NCI-H345 (cell line): ENCODE measurements around the gene RIMOC1.

ENCODE experiments used
- DNase-seq: peaks from one replicate; lab custom pipeline; 2025; lab: John Stamatoyannopoulos, UW

Gene RIMOC1

GRCh38 chr5:41903892-41904799 is at the start of gene RIMOC1:
Gene RIMOC1, plus strand, starts transcription at chr5:41904344. Its CDS starts 24 bp downstream, at chr5:41904368.
- DNase-seq = peak; percentile 99

GRCh38 chr5:41856644-41857491 is 47.3 kb upstream of the RIMOC1 start:
- peak; percentile 72 for DNase-seq

GRCh38 chr5:41857989-41858388 is 46.2 kb upstream of the RIMOC1 start:
- no peak for DNase-seq

- DNase-seq = no peak
Measured at GRCh38 chr5:41858890-41859289, 45.3 kb upstream of the RIMOC1 start.

GRCh38 chr5:41863871-41864486 is 40.2 kb upstream of the RIMOC1 start:
- DNase-seq = no peak

GRCh38 chr5:41869151-41869723 is 34.9 kb upstream of the RIMOC1 start:
- peak; percentile 33 for DNase-seq

GRCh38 chr5:41869724-41870626 is 34.2 kb upstream of the RIMOC1 start, which contains the start of gene OXCT1:
Gene OXCT1, minus strand, starts transcription at chr5:41870425. Its CDS starts 67 bp downstream, at chr5:41870358.
- DNase-seq = peak; percentile 90

- no peak for DNase-seq
Measured at GRCh38 chr5:41870627-41871048, 33.5 kb upstream of the RIMOC1 start.

GRCh38 chr5:41871852-41872251 is 32.3 kb upstream of the RIMOC1 start:
- DNase-seq = no peak

GRCh38 chr5:41874512-41875060 is 29.6 kb upstream of the RIMOC1 start:
- no peak for DNase-seq

- no peak for DNase-seq
Measured at GRCh38 chr5:41875121-41875520, 29.0 kb upstream of the RIMOC1 start.

GRCh38 chr5:41876678-41877077 is 27.5 kb upstream of the RIMOC1 start:
- no peak for DNase-seq

- no peak for DNase-seq
Measured at GRCh38 chr5:41877408-41877807, 26.7 kb upstream of the RIMOC1 start.

GRCh38 chr5:41878173-41878572 is 26.0 kb upstream of the RIMOC1 start:
- no peak for DNase-seq

- DNase-seq = no peak
Measured at GRCh38 chr5:41878643-41879478, 25.3 kb upstream of the RIMOC1 start.

GRCh38 chr5:41882765-41883164 is 21.4 kb upstream of the RIMOC1 start:
- no peak for DNase-seq

- DNase-seq = no peak
Measured at GRCh38 chr5:41883243-41883642, 20.9 kb upstream of the RIMOC1 start.

GRCh38 chr5:41883936-41884335 is 20.2 kb upstream of the RIMOC1 start:
- no peak for DNase-seq

- no peak for DNase-seq
Measured at GRCh38 chr5:41885286-41885685, 18.9 kb upstream of the RIMOC1 start.
